Measurements from ENCODE around the gene CACNA1G.
A peak's percentile ranks its signal among the peaks of the same experiment; 100 is the strongest.

CACNA1G gene

DNA sequence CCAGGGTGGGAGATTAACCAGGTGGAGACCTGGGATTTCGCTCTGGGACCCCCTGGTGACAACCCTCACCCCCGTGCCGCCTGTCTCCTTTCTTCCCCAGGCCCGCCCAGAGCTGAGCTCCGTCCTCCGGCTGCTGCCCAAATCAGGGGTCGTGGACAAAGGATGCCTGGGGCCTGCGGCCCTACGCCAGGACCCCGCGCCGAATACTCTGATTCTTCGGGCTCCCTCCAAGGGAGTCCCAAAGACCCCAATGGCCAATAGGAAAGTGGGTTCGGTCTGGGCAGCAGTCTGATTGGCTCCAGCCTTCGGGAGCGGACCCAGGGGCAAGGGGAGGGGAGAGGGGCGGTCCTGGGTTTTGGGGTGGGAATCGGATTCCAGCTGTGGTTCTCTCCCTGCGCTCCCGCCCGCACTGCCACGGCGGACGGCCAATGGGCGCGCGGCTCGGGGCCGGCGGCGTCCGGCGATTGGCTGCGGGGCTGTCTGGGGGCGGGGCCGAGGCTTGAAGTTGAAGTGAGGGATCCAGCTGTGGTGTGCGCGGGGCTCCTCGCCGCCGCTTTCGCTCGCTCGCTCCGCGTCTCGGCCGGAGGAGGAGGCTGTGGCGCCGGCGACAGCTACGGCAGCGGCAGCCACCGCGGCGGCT is at the start of gene CACNA1G:
TSS of gene CACNA1G (plus strand) at position 531 of the 640 bp plus-strand sequence. CDS start 745 bp downstream, outside the sequence.
- H3K4me3 ChIP-seq, result peak within 1 kb of the TSS; percentile 38
- no peaks in the 10 kb centered on the region for H3K36me3 ChIP-seq (replicated peaks)
- peak; percentile 91 to 97 for DNase-seq (ENCODE audit: low spot score in 2 of 2)
- no peaks in the 10 kb centered on the region for H3K9me3 ChIP-seq
- peaks cover 14% of the 10 kb centered on the region for H3K4me1 ChIP-seq
- peaks cover 41% of the 10 kb centered on the region for H3K27me3 ChIP-seq (ENCODE audit: low read depth)
- in situ Hi-C loops (cut with MboI; ENCODE audit: low sequenced_read_pairs), result no loop called here

DNA sequence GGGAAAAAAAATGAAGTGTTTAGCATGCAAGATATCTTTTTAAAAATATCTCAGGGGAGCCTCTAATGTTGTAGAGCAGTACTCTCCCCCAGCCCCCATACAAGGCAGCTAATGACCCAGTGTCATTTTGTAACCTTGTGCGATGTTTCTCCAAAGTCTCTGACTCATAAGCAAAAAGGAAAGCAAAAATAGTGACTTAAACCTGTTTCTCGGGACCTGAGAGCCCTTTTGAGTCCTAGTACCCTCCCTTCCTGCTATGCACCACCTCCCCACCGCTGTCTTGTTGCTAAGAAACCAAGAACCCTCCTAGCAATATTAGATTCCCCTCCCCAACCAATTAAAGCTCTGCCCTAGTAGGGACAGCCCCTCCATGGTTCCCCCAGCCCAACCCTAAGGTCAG is 49.5 kb upstream of the CACNA1G start:
- Histone ChIP-seq H3K4me3 (no peak overlapping the region), H3K36me3 (replicated peaks) (no peaks in the 10 kb centered on the region), H3K9me3 (no peaks in the 10 kb centered on the region), H3K27me3 (ENCODE audit: low read depth) (no peaks in the 10 kb centered on the region), H3K4me1 (peaks cover 8% of the 10 kb centered on the region)
- in situ Hi-C loops (cut with MboI; ENCODE audit: low sequenced_read_pairs), result no loop called here
- DNase-seq (ENCODE audit: low spot score in 2 of 2), result no peak

DNA sequence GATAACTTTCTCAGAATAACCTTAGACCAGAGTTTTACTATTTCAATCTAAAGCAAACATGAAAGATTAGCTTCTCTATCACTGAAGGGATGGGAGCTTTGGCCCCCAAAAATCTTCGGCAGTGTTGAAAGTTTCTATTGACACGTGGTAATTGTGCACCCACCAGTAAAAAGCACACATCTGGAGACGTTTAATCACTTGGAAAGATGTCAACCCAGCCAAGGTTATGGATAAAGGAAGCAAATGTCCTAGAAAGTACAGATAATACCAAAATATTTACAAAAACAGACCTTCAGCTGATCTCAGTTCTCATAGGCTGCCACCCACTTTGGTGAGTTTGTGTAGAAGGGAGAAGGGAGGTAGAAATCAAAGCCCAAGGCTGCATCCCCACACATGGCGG is 47.0 kb upstream of the CACNA1G start:
- no peak overlapping the region for H3K4me3 ChIP-seq
- in situ Hi-C loops (cut with MboI; ENCODE audit: low sequenced_read_pairs), result no loop called here
- no peaks in the 10 kb centered on the region for H3K36me3 ChIP-seq (replicated peaks)
- H3K9me3 ChIP-seq, result no peaks in the 10 kb centered on the region
- no peaks in the 10 kb centered on the region for H3K27me3 ChIP-seq (ENCODE audit: low read depth)
- no peak for DNase-seq (ENCODE audit: low spot score in 2 of 2)
- peaks cover 4% of the 10 kb centered on the region for H3K4me1 ChIP-seq

DNA sequence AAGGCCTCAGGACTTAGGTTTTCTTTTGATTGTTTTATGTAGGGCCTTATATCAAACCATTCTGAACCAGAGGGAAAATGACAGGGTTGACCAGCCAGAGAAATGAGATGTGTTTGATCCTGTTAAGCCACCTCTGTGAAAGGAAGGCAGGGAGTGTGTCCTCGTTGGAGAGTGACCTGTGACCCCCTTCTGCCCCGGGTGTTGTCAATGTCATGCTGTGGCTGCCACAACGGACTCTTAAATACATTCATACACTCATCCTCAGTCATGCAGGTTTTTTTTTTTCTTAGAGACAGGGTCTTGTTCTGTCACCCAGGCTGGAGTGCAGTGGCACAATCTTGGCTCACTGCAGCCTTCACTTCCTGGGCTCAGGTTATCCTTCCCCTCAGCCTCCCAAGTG is 46.1 kb upstream of the CACNA1G start:
- no peaks in the 10 kb centered on the region for H3K9me3 ChIP-seq
- no peak overlapping the region for H3K4me3 ChIP-seq
- no peaks in the 10 kb centered on the region for H3K27me3 ChIP-seq (ENCODE audit: low read depth)
- peaks cover 4% of the 10 kb centered on the region for H3K4me1 ChIP-seq
- H3K36me3 ChIP-seq (replicated peaks), result no peaks in the 10 kb centered on the region
- in situ Hi-C loops (cut with MboI; ENCODE audit: low sequenced_read_pairs), result no loop called here
- no peak for DNase-seq (ENCODE audit: low spot score in 2 of 2)

DNA sequence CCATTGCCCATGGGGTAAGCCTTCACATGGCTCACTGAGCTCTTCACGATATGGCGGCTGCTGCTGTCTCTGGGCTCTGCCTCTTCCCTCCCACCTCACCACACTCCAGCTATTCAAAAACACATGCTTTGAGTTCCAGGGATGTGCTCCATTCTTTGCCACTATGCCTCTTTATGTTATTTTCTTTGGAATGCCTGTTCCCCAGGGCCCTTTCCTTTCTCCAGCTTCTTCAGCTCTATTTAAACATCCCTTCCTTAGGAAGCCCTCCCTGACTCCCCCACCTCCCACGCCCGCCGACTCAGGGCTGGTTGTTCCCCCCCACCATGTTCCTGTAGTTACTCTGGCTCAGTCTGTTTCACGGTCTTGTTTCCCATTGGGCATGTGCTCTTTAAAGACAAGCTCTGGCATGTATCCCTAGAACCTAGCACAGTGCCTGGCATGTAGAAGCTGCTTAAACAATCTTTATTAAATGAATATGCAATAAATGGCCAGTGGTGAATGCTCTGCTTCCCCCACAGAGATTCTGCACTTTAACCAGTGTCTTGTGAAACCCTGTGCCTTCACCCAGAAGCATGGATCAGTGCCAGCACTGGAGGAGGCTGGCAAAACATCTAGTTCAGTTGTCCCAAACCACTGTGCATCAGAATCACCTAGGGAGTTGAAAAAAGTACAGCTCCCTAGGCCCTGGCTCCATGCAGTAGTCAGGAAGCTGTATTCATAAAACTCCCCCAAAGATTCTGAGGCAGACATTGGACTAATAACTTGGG is 45.4 kb upstream of the CACNA1G start:
- Histone ChIP-seq H3K4me3 (no peak overlapping the region), H3K27me3 (ENCODE audit: low read depth) (no peaks in the 10 kb centered on the region), H3K4me1 (peaks cover 4% of the 10 kb centered on the region), H3K9me3 (no peaks in the 10 kb centered on the region), H3K36me3 (replicated peaks) (no peaks in the 10 kb centered on the region)
- in situ Hi-C loops (cut with MboI; ENCODE audit: low sequenced_read_pairs), result no loop called here
- DNase-seq (ENCODE audit: low spot score in 2 of 2), result peak in 1 of 2 experiments; percentile 38

DNA sequence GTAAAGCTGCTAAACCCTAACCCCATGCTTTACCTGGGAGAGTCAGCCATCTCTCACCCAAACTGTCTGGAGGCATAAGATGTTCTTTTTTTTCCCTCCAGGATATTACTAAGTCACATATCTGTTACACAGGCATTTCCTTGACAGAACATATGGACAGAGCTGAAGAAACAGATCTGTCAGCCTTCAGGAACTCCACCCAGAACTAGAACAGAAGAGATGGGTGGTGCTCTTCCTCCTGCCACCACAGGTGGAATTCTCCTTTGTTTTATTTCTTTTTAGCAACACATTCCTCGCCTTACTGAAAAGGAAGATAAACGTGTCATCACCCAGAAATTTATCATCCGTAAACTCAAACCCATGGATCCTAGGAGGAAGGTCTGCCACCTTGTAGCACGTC is 43.5 kb upstream of the CACNA1G start:
- Histone ChIP-seq H3K9me3 (no peaks in the 10 kb centered on the region), H3K27me3 (ENCODE audit: low read depth) (no peaks in the 10 kb centered on the region), H3K36me3 (replicated peaks) (no peaks in the 10 kb centered on the region), H3K4me3 (no peak overlapping the region), H3K4me1 (peaks cover 4% of the 10 kb centered on the region)
- in situ Hi-C loops (cut with MboI; ENCODE audit: low sequenced_read_pairs), result no loop called here
- DNase-seq (ENCODE audit: low spot score in 2 of 2), result no peak

DNA sequence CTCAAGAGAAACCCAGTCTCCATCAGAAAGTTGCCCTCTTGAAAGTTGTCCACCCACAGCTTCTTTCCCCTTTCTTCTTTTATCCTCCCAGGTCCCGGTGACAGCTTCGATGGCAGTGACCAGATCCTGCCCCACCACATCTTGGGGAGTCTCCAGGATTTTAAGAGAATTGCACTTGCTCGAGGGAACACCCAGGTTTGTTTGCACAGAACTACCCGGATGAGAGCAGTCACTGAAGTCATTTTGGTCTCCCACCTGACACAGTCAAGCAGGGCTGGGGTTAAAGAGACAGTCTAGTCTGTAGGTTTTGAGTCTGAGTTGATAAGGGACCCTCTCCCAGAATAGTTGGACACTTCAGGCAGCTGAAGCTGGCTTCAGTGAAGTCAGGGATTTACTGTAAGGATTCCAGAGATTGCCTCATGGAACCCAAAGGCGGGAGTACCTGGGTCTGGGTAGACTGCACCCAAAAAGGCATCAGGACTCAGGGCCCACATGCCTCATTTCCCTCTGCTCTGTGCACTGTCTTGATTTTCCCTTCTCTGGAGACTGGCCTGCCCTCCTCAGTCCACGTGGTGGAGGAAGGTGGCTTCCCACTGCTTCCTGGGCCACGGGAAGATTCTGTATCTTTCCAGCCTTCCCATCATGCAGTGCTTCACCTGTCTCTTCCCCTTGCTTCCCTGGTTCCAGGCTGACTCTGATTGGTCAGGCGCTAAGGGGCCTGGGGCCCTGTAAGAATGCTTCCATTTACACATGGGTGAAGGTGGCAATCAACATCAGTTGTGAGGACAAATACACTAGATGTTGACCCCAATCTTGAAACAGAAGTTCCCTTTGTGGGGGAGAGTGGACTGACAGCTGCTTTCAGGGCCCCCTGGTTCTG is 42.8 kb upstream of the CACNA1G start:
- in situ Hi-C loops (cut with MboI; ENCODE audit: low sequenced_read_pairs), result no loop called here
- DNase-seq (ENCODE audit: low spot score in 2 of 2), result no peak
- H3K4me3 ChIP-seq, result no peak overlapping the region

DNA sequence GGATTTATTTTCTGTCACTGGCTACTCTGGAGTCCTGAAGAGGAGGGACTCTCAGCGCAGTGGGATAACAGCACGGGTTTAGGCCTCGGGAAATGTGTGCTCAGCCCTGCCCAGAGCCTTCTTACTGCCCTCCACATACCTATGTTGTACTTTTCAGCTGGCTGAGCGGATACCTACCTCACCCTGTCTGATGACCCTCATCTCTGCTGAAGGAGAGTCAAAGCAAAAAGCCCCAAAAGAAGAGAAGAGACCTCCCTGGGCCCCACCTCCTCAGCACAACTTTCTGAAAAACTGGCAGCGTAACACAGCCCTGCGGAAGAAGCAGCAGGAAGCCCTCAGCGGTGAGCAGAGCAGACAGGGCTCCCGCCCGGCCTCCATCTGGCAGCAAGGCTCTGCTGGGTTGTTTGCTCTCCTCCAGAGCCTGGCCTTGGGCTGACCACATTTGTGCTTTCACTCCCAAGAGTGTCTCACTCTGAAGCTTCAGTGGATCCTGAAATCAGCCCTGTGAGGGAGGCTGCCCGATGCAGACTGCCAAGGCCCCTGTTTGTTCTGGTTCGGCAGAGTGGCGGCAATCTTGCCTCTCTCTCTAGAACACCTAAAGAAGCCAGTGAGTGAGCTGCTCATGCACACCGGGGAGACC is 42.0 kb upstream of the CACNA1G start:
- no peaks in the 10 kb centered on the region for H3K27me3 ChIP-seq (ENCODE audit: low read depth)
- no peak overlapping the region for H3K4me3 ChIP-seq
- no peaks in the 10 kb centered on the region for H3K9me3 ChIP-seq
- in situ Hi-C loops (cut with MboI; ENCODE audit: low sequenced_read_pairs), result no loop called here
- no peak for DNase-seq (ENCODE audit: low spot score in 2 of 2)
- H3K36me3 ChIP-seq (replicated peaks), result no peaks in the 10 kb centered on the region
- peaks cover 4% of the 10 kb centered on the region for H3K4me1 ChIP-seq

More for the DNA sequence above, 42.8 kb upstream of the CACNA1G start:
- H3K9me3 ChIP-seq, result no peaks in the 10 kb centered on the region
- no peaks in the 10 kb centered on the region for H3K36me3 ChIP-seq (replicated peaks)
- peaks cover 4% of the 10 kb centered on the region for H3K4me1 ChIP-seq
- no peaks in the 10 kb centered on the region for H3K27me3 ChIP-seq (ENCODE audit: low read depth)

DNA sequence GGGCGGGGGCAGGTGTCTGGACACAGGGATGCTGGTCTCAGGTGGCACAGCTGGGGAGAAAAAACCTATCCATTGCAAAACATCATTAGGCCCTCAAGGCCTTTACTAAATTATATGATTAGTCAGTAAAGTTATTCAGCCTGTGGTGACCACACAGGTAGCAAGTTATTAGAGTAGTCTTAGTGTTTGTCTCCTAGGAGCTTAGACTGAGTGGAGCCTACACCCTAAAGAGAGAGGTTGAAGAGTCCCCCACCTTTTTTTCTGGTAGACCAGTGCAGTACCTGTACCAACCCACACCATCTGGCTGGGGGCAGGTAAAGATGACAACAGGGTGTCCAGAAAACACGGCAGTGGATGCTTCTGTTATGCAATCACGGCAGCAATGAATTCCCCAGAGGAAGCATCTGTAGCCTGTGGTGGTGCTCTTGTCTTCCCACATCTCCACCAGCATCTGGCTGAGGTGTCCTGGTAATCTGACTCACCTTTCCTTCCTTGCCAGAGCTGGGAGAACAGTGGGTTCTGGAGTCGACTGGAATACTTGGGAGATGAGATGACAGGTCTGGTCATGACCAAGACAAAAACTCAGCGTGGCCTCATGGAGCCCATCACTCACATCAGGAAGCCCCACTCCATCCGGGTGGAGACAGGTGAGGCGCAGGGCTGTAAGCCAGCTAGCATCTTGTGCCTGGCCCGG is 41.2 kb upstream of the CACNA1G start:
- Histone ChIP-seq H3K9me3 (no peaks in the 10 kb centered on the region), H3K27me3 (ENCODE audit: low read depth) (no peaks in the 10 kb centered on the region), H3K36me3 (replicated peaks) (no peaks in the 10 kb centered on the region), H3K4me3 (no peak overlapping the region), H3K4me1 (peaks cover 4% of the 10 kb centered on the region)
- DNase-seq (ENCODE audit: low spot score in 2 of 2), result no peak
- in situ Hi-C loops (cut with MboI; ENCODE audit: low sequenced_read_pairs), result no loop called here

DNA sequence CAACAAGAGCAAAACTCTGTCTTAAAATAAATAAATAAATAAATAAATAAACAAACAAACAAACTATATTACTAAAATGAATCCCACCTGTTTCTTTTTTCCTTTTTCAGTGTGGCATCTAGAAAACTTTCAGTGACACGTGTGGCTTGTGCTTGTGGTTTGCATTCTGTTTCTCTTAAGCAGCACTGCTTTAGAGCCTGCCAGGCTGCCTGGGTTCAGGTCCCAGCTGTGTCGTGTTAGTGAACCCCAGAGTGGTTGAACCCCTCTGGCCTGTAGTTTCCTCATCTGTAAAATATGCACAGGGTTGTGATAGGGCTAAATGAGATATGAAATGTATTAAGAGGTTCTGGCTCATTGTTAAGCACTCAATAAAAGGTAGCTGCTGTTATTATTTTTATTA is 40.0 kb upstream of the CACNA1G start:
- Histone ChIP-seq H3K4me3 (no peak overlapping the region), H3K36me3 (replicated peaks) (no peaks in the 10 kb centered on the region), H3K9me3 (no peaks in the 10 kb centered on the region), H3K4me1 (no peaks in the 10 kb centered on the region), H3K27me3 (ENCODE audit: low read depth) (no peaks in the 10 kb centered on the region)
- in situ Hi-C loops (cut with MboI; ENCODE audit: low sequenced_read_pairs), result no loop called here
- no peak for DNase-seq (ENCODE audit: low spot score in 2 of 2)

DNA sequence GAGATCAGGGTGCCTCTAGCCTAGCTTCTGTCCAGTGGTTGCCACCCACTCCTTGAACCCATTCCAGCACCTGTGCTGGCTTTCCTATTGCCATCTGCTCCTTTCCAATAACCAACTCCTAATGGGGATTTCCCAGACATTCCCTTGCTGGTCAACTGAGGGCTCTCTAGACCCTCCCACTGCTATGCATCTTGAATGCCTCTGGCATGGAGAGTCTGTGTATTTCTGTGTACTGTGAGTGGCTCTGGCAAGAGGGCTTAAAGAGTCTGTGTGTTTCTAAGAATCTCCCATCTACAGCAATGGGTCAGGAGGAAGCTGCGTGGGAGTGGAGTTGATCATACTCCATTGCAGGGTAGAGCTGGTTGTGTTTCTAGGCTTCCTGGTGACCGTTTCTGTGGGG is 39.0 kb upstream of the CACNA1G start:
- Histone ChIP-seq H3K4me1 (no peaks in the 10 kb centered on the region), H3K36me3 (replicated peaks) (no peaks in the 10 kb centered on the region), H3K4me3 (no peak overlapping the region), H3K27me3 (ENCODE audit: low read depth) (no peaks in the 10 kb centered on the region), H3K9me3 (no peaks in the 10 kb centered on the region)
- in situ Hi-C loops (cut with MboI; ENCODE audit: low sequenced_read_pairs), result no loop called here
- DNase-seq (ENCODE audit: low spot score in 2 of 2), result no peak

DNA sequence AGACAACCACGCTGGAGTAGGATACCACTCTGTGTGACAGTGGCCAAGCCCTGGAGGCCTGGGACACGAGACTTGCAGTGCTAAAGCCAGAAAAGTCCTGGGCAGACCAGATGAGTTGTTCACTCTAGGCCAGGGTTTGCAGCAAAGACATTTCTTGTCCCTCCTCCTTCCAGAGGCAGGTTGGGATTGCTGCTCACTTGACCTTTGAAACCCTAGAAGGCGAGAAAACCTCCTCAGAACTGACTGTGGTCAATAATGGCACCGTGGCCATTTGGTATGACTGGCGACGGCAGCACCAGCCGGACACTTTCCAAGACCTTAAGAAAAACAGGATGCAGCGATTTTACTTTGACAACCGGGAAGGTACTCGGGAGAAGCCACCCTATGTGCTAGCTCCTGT is 37.7 kb upstream of the CACNA1G start:
- Histone ChIP-seq H3K27me3 (ENCODE audit: low read depth) (no peaks in the 10 kb centered on the region), H3K9me3 (no peaks in the 10 kb centered on the region), H3K4me3 (no peak overlapping the region), H3K36me3 (replicated peaks) (no peaks in the 10 kb centered on the region), H3K4me1 (no peaks in the 10 kb centered on the region)
- in situ Hi-C loops (cut with MboI; ENCODE audit: low sequenced_read_pairs), result no loop called here
- DNase-seq (ENCODE audit: low spot score in 2 of 2), result no peak

DNA sequence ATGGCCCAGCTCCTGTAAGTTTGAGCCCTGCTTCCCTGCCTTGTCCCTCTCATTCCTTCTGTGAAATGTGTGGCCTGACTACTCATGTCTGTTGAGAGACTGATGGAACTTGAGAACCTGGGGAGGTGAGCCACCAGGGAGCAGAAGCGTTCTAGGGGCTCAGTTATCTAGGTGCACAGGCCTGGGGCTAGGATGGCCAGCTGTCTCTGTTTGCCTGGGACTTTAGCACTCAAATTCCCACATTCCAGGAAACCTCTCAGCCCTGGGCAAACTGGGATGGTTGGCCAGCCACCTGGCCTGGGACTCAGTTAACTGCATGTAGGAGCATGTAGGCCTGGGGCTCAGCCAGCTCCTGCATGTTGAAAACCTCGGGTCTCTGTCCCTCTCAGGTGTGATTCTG is 37.3 kb upstream of the CACNA1G start:
- no peaks in the 10 kb centered on the region for H3K4me1 ChIP-seq
- no peak overlapping the region for H3K4me3 ChIP-seq
- in situ Hi-C loops (cut with MboI; ENCODE audit: low sequenced_read_pairs), result no loop called here
- DNase-seq (ENCODE audit: low spot score in 2 of 2), result no peak
- H3K9me3 ChIP-seq, result no peaks in the 10 kb centered on the region
- H3K27me3 ChIP-seq (ENCODE audit: low read depth), result no peaks in the 10 kb centered on the region
- no peaks in the 10 kb centered on the region for H3K36me3 ChIP-seq (replicated peaks)

Measured in HAP-1 (cell line).